H9 (cell line): ENCODE results near the gene KAZALD1. TPM values are rescaled to one million over a fixed set of nuclear protein-coding genes. Genes with fewer than 3 reads are reported as not detected.

Experiments used
- DNase-seq: peaks from one replicate; pipeline ENCODE4 v3.0.0-alpha.2; 2017
- H2AFZ ChIP-seq: one replicate; pipeline ENCODE4 v1.6.1; 2013; ENCODE audit warnings: mild to moderate bottlenecking, low read length, control low read depth, moderate library complexity
- H2AK5ac ChIP-seq: 2 replicates; pipeline ENCODE4 v1.6.1; 2013; ENCODE audit warnings: low read length, control low read depth, mixed read lengths; ENCODE audit not compliant: insufficient read length
- H2BK120ac ChIP-seq: one replicate; pipeline ENCODE4 v1.6.1; 2013; ENCODE audit warnings: low read depth, mild to moderate bottlenecking, low read length, control low read depth, inconsistent platforms; ENCODE audit not compliant: poor library complexity, severe bottlenecking
- H2BK12ac ChIP-seq: 2 replicates; pipeline ENCODE4 v1.6.1; 2013; ENCODE audit warnings: low read length, control low read depth, mixed read lengths, low read depth; ENCODE audit not compliant: insufficient read length
- H2BK15ac ChIP-seq: 2 replicates; pipeline ENCODE4 v1.6.1; 2013; ENCODE audit warnings: low read depth, low read length, control low read depth
- H2BK20ac ChIP-seq: one replicate; pipeline ENCODE4 v1.6.1; 2013; ENCODE audit warnings: low read depth, mild to moderate bottlenecking, low read length, control low read depth, inconsistent platforms; ENCODE audit not compliant: poor library complexity, severe bottlenecking
- H2BK5ac ChIP-seq: 2 replicates; pipeline ENCODE4 v1.6.1; 2013; ENCODE audit warnings: low read length, control low read depth, mixed read lengths; ENCODE audit not compliant: insufficient read length
- H3K14ac ChIP-seq: 2 replicates; pipeline ENCODE4 v1.6.1; 2013; ENCODE audit warnings: low read length, control low read depth; ENCODE audit not compliant: insufficient read depth
- H3K18ac ChIP-seq: 2 replicates; pipeline ENCODE4 v1.6.1; 2013; ENCODE audit warnings: low read depth, mild to moderate bottlenecking, mixed read lengths, low read length, control low read depth; ENCODE audit not compliant: insufficient read length
- H3K23ac ChIP-seq: 2 replicates; pipeline ENCODE4 v1.6.1; 2013; ENCODE audit warnings: low read length, control low read depth, mixed read lengths, low read depth; ENCODE audit not compliant: insufficient read length
- H3K23me2 ChIP-seq: 2 replicates; pipeline ENCODE4 v1.6.1; 2013; ENCODE audit warnings: low read depth, mild to moderate bottlenecking, mixed read lengths, low read length, control low read depth; ENCODE audit not compliant: insufficient read length, poor library complexity, severe bottlenecking
- H3K27ac ChIP-seq: 2 replicates; pipeline ENCODE4 v1.5.1; 2013; ENCODE audit warnings: low read length, control low read depth, mixed read lengths, low read depth; ENCODE audit not compliant: insufficient read length
- H3K27me3 ChIP-seq: 2 replicates; pipeline ENCODE4 v1.6.1; 2013; ENCODE audit warnings: low read length, control low read depth, inconsistent platforms; ENCODE audit not compliant: insufficient read depth
- H3K4ac ChIP-seq: 2 replicates; pipeline ENCODE4 v1.6.1; 2013; ENCODE audit warnings: low read depth, mild to moderate bottlenecking, control low read depth, inconsistent platforms, low read length, moderate library complexity
- H3K4me1 ChIP-seq: 2 replicates; pipeline ENCODE4 v1.6.1; 2013; ENCODE audit warnings: low read length, control low read depth, inconsistent platforms; ENCODE audit not compliant: insufficient read depth
- H3K4me2 ChIP-seq: 2 replicates; pipeline ENCODE4 v1.6.1; 2013; ENCODE audit warnings: low read length, control low read depth, mixed read lengths; ENCODE audit not compliant: insufficient read length, insufficient read depth
- H3K56ac ChIP-seq: 2 replicates; pipeline ENCODE4 v1.6.1; 2013; ENCODE audit warnings: low read depth, mild to moderate bottlenecking, mixed read lengths, low read length, control low read depth; ENCODE audit not compliant: insufficient read length
- H3K79me1 ChIP-seq: 2 replicates; pipeline ENCODE4 v1.6.1; 2013; ENCODE audit warnings: low read depth, mild to moderate bottlenecking, moderate library complexity, low read length, control low read depth, inconsistent platforms; ENCODE audit not compliant: insufficient read depth, poor library complexity, severe bottlenecking
- H3K79me2 ChIP-seq: 2 replicates; pipeline ENCODE4 v1.6.1; 2013; ENCODE audit warnings: low read length, control low read depth, inconsistent platforms; ENCODE audit not compliant: insufficient read depth
- H3K9ac ChIP-seq: 2 replicates; pipeline ENCODE4 v1.6.1; 2013; ENCODE audit warnings: low read length, control low read depth, mixed read lengths; ENCODE audit not compliant: insufficient read length; ENCODE audit errors: extremely low read depth
- H3K9me3 ChIP-seq: one replicate; pipeline ENCODE4 v1.6.1; 2013; ENCODE audit warnings: low read depth, low read length, inconsistent platforms; ENCODE audit not compliant: control insufficient read depth
- H3T11ph ChIP-seq: one replicate; pipeline ENCODE4 v1.6.1; 2013; ENCODE audit warnings: mild to moderate bottlenecking, low read length, control low read depth, inconsistent platforms
- H4K20me1 ChIP-seq: one replicate; pipeline ENCODE4 v1.6.1; 2013; ENCODE audit not compliant: control insufficient read depth, insufficient read length, insufficient read depth
- H4K5ac ChIP-seq: 2 replicates; pipeline ENCODE4 v1.6.1; 2013; ENCODE audit warnings: low read depth, mild to moderate bottlenecking, mixed read lengths, low read length, control low read depth; ENCODE audit not compliant: insufficient read length
- H4K8ac ChIP-seq: replicated peaks from 2 replicates; pipeline ENCODE4 v1.6.1; 2013; ENCODE audit warnings: low read length, control low read depth, mixed read lengths, low read depth; ENCODE audit not compliant: insufficient read length
- H4K91ac ChIP-seq: 2 replicates; pipeline ENCODE4 v1.6.1; 2013; ENCODE audit warnings: low read depth, mild to moderate bottlenecking, moderate library complexity, mixed read lengths, low read length, control low read depth; ENCODE audit not compliant: insufficient read length
- H3K27ac Mint-ChIP-seq, 3 experiments: 2 replicates in 2 of 3; 3 replicates in 1 of 3; pipeline ENCODE4 v1.8.0; 2020 to 2021; ENCODE audit warnings: mixed read lengths in 3 of 3, mild to moderate bottlenecking in 1 of 3, moderate library complexity in 1 of 3
- H3K27me3 Mint-ChIP-seq: 2 replicates; pipeline ENCODE4 v1.8.0; 2021; ENCODE audit warnings: low read depth, mild to moderate bottlenecking, moderate library complexity, mixed read lengths
- H3K36me3 Mint-ChIP-seq, 3 experiments: 2 replicates in 2 of 3; 3 replicates in 1 of 3; pipeline ENCODE4 v1.8.0; 2020 to 2021; ENCODE audit warnings: low read depth in 3 of 3, mixed read lengths in 3 of 3; ENCODE audit not compliant: insufficient read depth in 1 of 3
- H3K4me1 Mint-ChIP-seq, 2 experiments: 2 replicates each; pipeline ENCODE4 v1.8.0; 2020; ENCODE audit warnings: mixed read lengths in 2 of 2
- H3K4me3 Mint-ChIP-seq, 2 experiments: 2 replicates in 1 of 2; 3 replicates in 1 of 2; pipeline ENCODE4 v1.8.0; 2020 to 2021; ENCODE audit warnings: mild to moderate bottlenecking in 2 of 2, mixed read lengths in 2 of 2, moderate library complexity in 1 of 2
- H3K9me3 Mint-ChIP-seq, 2 experiments: 2 replicates in 1 of 2; 3 replicates in 1 of 2; pipeline ENCODE4 v1.8.0; 2020; ENCODE audit warnings: mild to moderate bottlenecking in 2 of 2, mixed read lengths in 2 of 2, moderate library complexity in 1 of 2
- WGBS: extraction: QIAGEN DNeasy Blood & Tissue Kit; methylation state at CpG from one replicate; pipeline ENCODE4 v1.1.7; 2013; ENCODE audit warnings: missing lambda C conversion rate, low lambda C conversion rate, mixed read lengths; ENCODE audit not compliant: insufficient read length; ENCODE audit errors: extremely low coverage; 5-methylcytosine and 5-hydroxymethylcytosine counted together
- total RNA-seq: library from RNA; stranded (reverse); gene quantifications from 2 replicates; pipeline ENCODE4 v1.2.1, GENCODE V29; 2021
- TF ChIP-seq, protein P1 (sequence below): fragments of 200-600 bp; sonication (generic); conservative IDR thresholded peaks from 3 replicates; pipeline ENCODE4 v1.8.0; 2021; ENCODE audit warnings: antibody characterized with exemption, mild to moderate bottlenecking

Gene KAZALD1
- total RNA-seq, 1 experiment from 2014 or later: 2.9 TPM

DNA sequence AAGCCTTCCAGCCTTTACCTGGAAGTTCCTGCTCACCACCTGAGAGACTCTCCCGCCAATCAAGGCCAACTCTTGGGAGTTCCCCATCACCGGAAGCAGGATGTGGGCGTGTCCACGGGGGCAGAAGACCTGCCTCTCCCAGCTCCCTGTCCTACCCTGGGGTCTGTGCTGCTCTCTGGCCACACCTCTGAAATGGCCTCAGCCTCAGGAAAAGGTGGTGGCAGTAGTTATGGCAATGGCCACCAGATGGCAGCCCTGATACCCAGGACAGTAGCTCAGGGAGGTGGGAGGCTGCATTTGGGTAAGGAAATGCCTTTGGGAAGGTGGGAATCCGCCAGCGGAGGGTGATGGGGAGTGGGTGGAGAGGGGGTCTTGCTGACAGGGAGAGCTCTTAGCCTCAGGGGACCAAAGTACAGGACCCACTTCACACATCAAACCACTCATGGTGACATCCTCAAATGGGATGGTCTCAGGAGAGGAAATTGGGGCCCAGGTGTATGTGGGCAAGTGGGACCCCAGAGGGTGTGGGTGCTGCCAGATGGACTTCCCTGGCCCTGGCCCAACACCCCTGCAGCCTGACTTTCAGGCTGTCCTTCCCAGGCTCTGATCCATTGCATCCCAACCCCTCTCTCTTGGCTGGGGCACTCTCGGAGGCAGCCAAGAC is 33.9 kb downstream of the KAZALD1 start:
- no peak overlapping the region for H3K27ac ChIP-seq
- no peak overlapping the region for H2BK20ac ChIP-seq
- no peaks in the 10 kb centered on the region for H3K36me3 Mint-ChIP-seq
- H3K9me3 Mint-ChIP-seq: no peaks in the 10 kb centered on the region
- H3K4me2 ChIP-seq: no peak overlapping the region
- TF ChIP-seq, protein P1, sequence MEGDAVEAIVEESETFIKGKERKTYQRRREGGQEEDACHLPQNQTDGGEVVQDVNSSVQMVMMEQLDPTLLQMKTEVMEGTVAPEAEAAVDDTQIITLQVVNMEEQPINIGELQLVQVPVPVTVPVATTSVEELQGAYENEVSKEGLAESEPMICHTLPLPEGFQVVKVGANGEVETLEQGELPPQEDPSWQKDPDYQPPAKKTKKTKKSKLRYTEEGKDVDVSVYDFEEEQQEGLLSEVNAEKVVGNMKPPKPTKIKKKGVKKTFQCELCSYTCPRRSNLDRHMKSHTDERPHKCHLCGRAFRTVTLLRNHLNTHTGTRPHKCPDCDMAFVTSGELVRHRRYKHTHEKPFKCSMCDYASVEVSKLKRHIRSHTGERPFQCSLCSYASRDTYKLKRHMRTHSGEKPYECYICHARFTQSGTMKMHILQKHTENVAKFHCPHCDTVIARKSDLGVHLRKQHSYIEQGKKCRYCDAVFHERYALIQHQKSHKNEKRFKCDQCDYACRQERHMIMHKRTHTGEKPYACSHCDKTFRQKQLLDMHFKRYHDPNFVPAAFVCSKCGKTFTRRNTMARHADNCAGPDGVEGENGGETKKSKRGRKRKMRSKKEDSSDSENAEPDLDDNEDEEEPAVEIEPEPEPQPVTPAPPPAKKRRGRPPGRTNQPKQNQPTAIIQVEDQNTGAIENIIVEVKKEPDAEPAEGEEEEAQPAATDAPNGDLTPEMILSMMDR: peak; percentile 88
- no peak overlapping the region for H2BK12ac ChIP-seq
- H3K4me1 ChIP-seq: no peaks in the 10 kb centered on the region; the same call in 1 of the 2 replicates
- no peak overlapping the region for H2AFZ ChIP-seq
- H3K18ac ChIP-seq: no peak overlapping the region
- WGBS: no CpG with 5 or more reads among the region's 7 CpGs
- H2AK5ac ChIP-seq: no peak overlapping the region
- H2BK120ac ChIP-seq: no peak overlapping the region
- H3K27ac Mint-ChIP-seq: peak overlapping the region in 1 of 3 experiments; percentile 46; a peak in 1 of 7 replicates
- no peak overlapping the region for H4K8ac ChIP-seq
- DNase-seq: peak; percentile 100
- no peak overlapping the region for H3K9ac ChIP-seq
- no peak overlapping the region for H3K4ac ChIP-seq
- no peaks in the 10 kb centered on the region for H4K20me1 ChIP-seq
- no peak overlapping the region for H2BK5ac ChIP-seq
- H3K79me1 ChIP-seq: no peaks in the 10 kb centered on the region
- H3K23me2 ChIP-seq: no peaks in the 10 kb centered on the region
- no peak overlapping the region for H4K91ac ChIP-seq
- H3K4me3 Mint-ChIP-seq: no peak overlapping the region
- no peak overlapping the region for H3K14ac ChIP-seq
- no peaks in the 10 kb centered on the region for H3K9me3 ChIP-seq
- H3K4me1 Mint-ChIP-seq: peaks cover 9 to 23% of the 10 kb centered on the region in 2 experiments
- no peak overlapping the region for H3K23ac ChIP-seq
- no peak overlapping the region for H3K56ac ChIP-seq
- H3K27me3 ChIP-seq: no peaks in the 10 kb centered on the region
- H3K79me2 ChIP-seq: no peaks in the 10 kb centered on the region
- H2BK15ac ChIP-seq: no peak overlapping the region
- H3T11ph ChIP-seq: no peak overlapping the region
- H4K5ac ChIP-seq: no peak overlapping the region
- peaks cover 58% of the 10 kb centered on the region for H3K27me3 Mint-ChIP-seq
